Sigmoid colon (tissue), 7 donors: Measurements from ENCODE around the gene SMPD2. TPM values are rescaled to one million over a fixed set of nuclear protein-coding genes. Genes with fewer than 3 reads are reported as not detected.

Source experiments
- DNase-seq: peaks from one replicate; pipeline ENCODE4 v3.0.0-alpha.2; 2019
- H3K27ac ChIP-seq, 4 donors: fragments of 200-600 bp; sonication (generic); one replicate each; pipeline ENCODE4 v1.5.1; 2016 to 2019; ENCODE audit warnings: mild to moderate bottlenecking in 1 of 4
- H3K27me3 ChIP-seq, 3 donors: fragments of 200-600 bp; sonication (generic); one replicate each; pipeline ENCODE4 v1.5.1; 2019; ENCODE audit warnings: mild to moderate bottlenecking in 1 of 3
- H3K36me3 ChIP-seq, 4 donors: fragments of 200-600 bp; sonication (generic); one replicate each; pipeline ENCODE4 v1.5.1; 2016 to 2019
- H3K4me1 ChIP-seq, 4 donors: fragments of 200-600 bp; sonication (generic); one replicate each; pipeline ENCODE4 v1.5.1; 2017 to 2019
- H3K4me3 ChIP-seq, 4 donors: fragments of 200-600 bp; sonication (generic); one replicate each; pipeline ENCODE4 v1.5.1; 2017 to 2019; ENCODE audit warnings: mild to moderate bottlenecking in 2 of 4, moderate library complexity in 1 of 4
- H3K9me3 ChIP-seq, 4 donors: fragments of 200-600 bp in 3 of 4; sonication (generic) in 3 of 4; one replicate each; pipeline versions ENCODE4 v1.5.1 to v1.6.1; 2013 to 2019
- CTCF ChIP-seq, 4 experiments: fragments of 450-650 bp in 3 of 4; fragments of 200-600 bp in 1 of 4; IDR thresholded peaks; one replicate each; pipeline ENCODE4 v1.5.1; 2016 to 2019; ENCODE audit warnings: antibody characterized with exemption in 4 of 4, mild to moderate bottlenecking in 3 of 4, moderate library complexity in 2 of 4
- EP300 ChIP-seq, 4 donors: sonication (generic); formaldehyde crosslinking; IDR thresholded peaks; one replicate each; pipeline ENCODE4 v1.6.1; 2017; ENCODE audit warnings: antibody characterized with exemption in 4 of 4
- POLR2A ChIP-seq, 2 donors: fragments of 450-650 bp; IDR thresholded peaks; one replicate each; pipeline ENCODE4 v1.6.1; 2016; ENCODE audit warnings: antibody characterized with exemption in 2 of 2, mild to moderate bottlenecking in 2 of 2, moderate library complexity in 2 of 2
- POLR2AphosphoS5 ChIP-seq, 4 donors: sonication (generic); formaldehyde crosslinking; IDR thresholded peaks; one replicate each; pipeline ENCODE4 v1.6.1; 2017; ENCODE audit warnings: antibody characterized with exemption in 4 of 4
- WGBS, 2 donors: extraction: QIAGEN DNeasy Blood & Tissue Kit; methylation state at CpG; one replicate each; pipeline ENCODE4 v1.1.7; 2013; 5-methylcytosine and 5-hydroxymethylcytosine counted together
- intact Hi-C: fragments of 100-400 bp; cut with DNase I; formaldehyde crosslinking; loops from one replicate; pipeline ENCODE4 v1.15.1; 2023
- polyA plus RNA-seq, 3 donors: library from polyadenylated mRNA; stranded (reverse); fragments of 200-250 nt; gene quantifications; one replicate each; pipeline ENCODE4 v1.2.3, GENCODE V29; 2013
- total RNA-seq, 4 donors: library from RNA; depleted of rRNA; stranded (reverse); fragments of >200 nt; gene quantifications; one replicate each; pipeline ENCODE4 v1.1.0, GENCODE V29; 2016
- donor health status: healthy with polysubstance abuse.
- donor health status: Bipolar disorder and iron deficiency.
- donor health status: healthy.

Gene SMPD2
- total and polyA plus RNA-seq, 7 donors = 2.4 to 19.2 (median 14.4) TPM

GRCh38 chr6:109445382-109445781 is 4.9 kb downstream of the SMPD2 start:
- WGBS, 2 donors = 92 to 94% methylated on average over 9 of the region's 9 CpGs
- Histone ChIP-seq H3K36me3 (peaks cover 0 to 19% (median 7%) of the 10 kb centered on the region in 4 donors), H3K4me3 (no peak overlapping the region), H3K9me3 (no peaks in the 10 kb centered on the region), H3K27ac (no peak overlapping the region), H3K4me1 (peaks cover 0 to 16% (median 13%) of the 10 kb centered on the region in 4 donors), H3K27me3 (no peaks in the 10 kb centered on the region)
- DNase-seq = no peak
- intact Hi-C loops = no loop called here
- TF ChIP-seq POLR2AphosphoS5 (IDR thresholded peaks at IDR 0.05) (no peak), EP300 (IDR thresholded peaks at IDR 0.05) (no peak), POLR2A (IDR thresholded peaks at IDR 0.05) (no peak), CTCF (IDR thresholded peaks at IDR 0.05) (no peak)

- H3K27ac ChIP-seq = no peak overlapping the region
- TF ChIP-seq CTCF (IDR thresholded peaks at IDR 0.05) (no peak), EP300 (IDR thresholded peaks at IDR 0.05) (no peak), POLR2A (IDR thresholded peaks at IDR 0.05) (no peak), POLR2AphosphoS5 (IDR thresholded peaks at IDR 0.05) (no peak)
- 36 to 80% methylated on average over 15 of the region's 15 CpGs for WGBS, 2 donors
- H3K36me3 ChIP-seq = peaks cover 0 to 19% (median 7%) of the 10 kb centered on the region in 4 donors
- DNase-seq = no peak
- H3K9me3 ChIP-seq = no peaks in the 10 kb centered on the region
- no peaks in the 10 kb centered on the region for H3K27me3 ChIP-seq
- H3K4me3 ChIP-seq = no peak overlapping the region
- peaks cover 0 to 15% (median 12%) of the 10 kb centered on the region in 4 donors for H3K4me1 ChIP-seq
- intact Hi-C loops = no loop called here
Measured at GRCh38 chr6:109446072-109446471, 5.5 kb downstream of the SMPD2 start.

- Histone ChIP-seq H3K4me1 (peaks cover 0 to 10% (median 7%) of the 10 kb centered on the region in 4 donors), H3K4me3 (no peak overlapping the region), H3K27me3 (no peaks in the 10 kb centered on the region), H3K36me3 (peaks cover 0 to 19% (median 7%) of the 10 kb centered on the region in 4 donors), H3K27ac (no peak overlapping the region), H3K9me3 (no peaks in the 10 kb centered on the region)
- TF ChIP-seq POLR2A (IDR thresholded peaks at IDR 0.05) (no peak), EP300 (IDR thresholded peaks at IDR 0.05) (no peak), CTCF (IDR thresholded peaks at IDR 0.05) (no peak), POLR2AphosphoS5 (IDR thresholded peaks at IDR 0.05) (no peak)
- intact Hi-C loops = no loop called here
- DNase-seq = no peak
- WGBS, 2 donors = 78 to 88% methylated on average over 8 of the region's 8 CpGs
Measured at GRCh38 chr6:109446541-109446940, 6.0 kb downstream of the SMPD2 start.

- no peak overlapping the region for H3K4me3 ChIP-seq
- H3K36me3 ChIP-seq = peaks cover 0 to 19% (median 7%) of the 10 kb centered on the region in 4 donors
- no peaks in the 10 kb centered on the region for H3K27me3 ChIP-seq
- TF ChIP-seq POLR2AphosphoS5 (IDR thresholded peaks at IDR 0.05) (no peak), CTCF (IDR thresholded peaks at IDR 0.05) (no peak), POLR2A (IDR thresholded peaks at IDR 0.05) (no peak), EP300 (IDR thresholded peaks at IDR 0.05) (no peak)
- 90 to 91% methylated on average over 10 of the region's 10 CpGs for WGBS, 2 donors
- H3K27ac ChIP-seq = no peak overlapping the region
- intact Hi-C loops = no loop called here
- no peaks in the 10 kb centered on the region for H3K9me3 ChIP-seq
- H3K4me1 ChIP-seq = peaks cover 0 to 5% (median 1%) of the 10 kb centered on the region in 4 donors
- no peak for DNase-seq
Measured at GRCh38 chr6:109447087-109447486, 6.6 kb downstream of the SMPD2 start.
